NT2/D1 (cell line): ENCODE measurements around the gene TRIOBP.
"Not testable (repeated sequence)": the region's sequence is repeated elsewhere in the genome, so short reads cannot be mapped to it uniquely, and the experiment has no call there.

Source experiments
- DNase-seq: peaks from one replicate; pipeline ENCODE4 v3.0.0-alpha.2; 2011; ENCODE audit warnings: low read depth, low spot score
- H3K27me3 ChIP-seq: 2 replicates; pipeline ENCODE4 v1.6.0; 2011; ENCODE audit warnings: mild to moderate bottlenecking; ENCODE audit not compliant: insufficient read length, insufficient read depth
- H3K36me3 ChIP-seq: 2 replicates; pipeline ENCODE4 v1.6.1; 2011; ENCODE audit warnings: mild to moderate bottlenecking, low read length, mixed read lengths; ENCODE audit not compliant: insufficient read depth, insufficient read length
- H3K4me1 ChIP-seq: 2 replicates; pipeline ENCODE4 v1.5.1; 2011; ENCODE audit not compliant: insufficient read depth, insufficient read length
- H3K4me3 ChIP-seq: 2 replicates; pipeline ENCODE4 v1.5.1; 2011; ENCODE audit warnings: low read depth; ENCODE audit not compliant: insufficient read length
- H3K9ac ChIP-seq: 2 replicates; pipeline ENCODE4 v1.6.0; 2011; ENCODE audit warnings: low read depth; ENCODE audit not compliant: insufficient read length
- H3K9me3 ChIP-seq: 2 replicates; pipeline ENCODE4 v1.5.1; 2011; ENCODE audit warnings: mild to moderate bottlenecking, low read length; ENCODE audit not compliant: insufficient read depth
- SUZ12 ChIP-seq: IDR thresholded peaks from 2 replicates; pipeline ENCODE4 v1.6.1; 2011; ENCODE audit not compliant: insufficient read length, insufficient read depth; ENCODE audit errors: extremely low read depth
- YY1 ChIP-seq: IDR thresholded peaks from 2 replicates; pipeline ENCODE4 v1.6.1; 2011; ENCODE audit not compliant: insufficient read length, insufficient read depth
- ZNF274 ChIP-seq: IDR thresholded peaks from 2 replicates; pipeline ENCODE4 v1.6.1; 2011; ENCODE audit warnings: mild to moderate bottlenecking, low read depth, low read length

TRIOBP gene

GRCh38 chr22:37784829-37785495 is 88.1 kb downstream of the TRIOBP start:
- TF ChIP-seq ZNF274 = no peak
- TF ChIP-seq YY1 = no peak
- no peak for TF ChIP-seq SUZ12
- H3K4me1 ChIP-seq = peaks cover 3% of the 10 kb centered on the region
- H3K4me3 ChIP-seq = no peak overlapping the region
- H3K9ac ChIP-seq = no peak overlapping the region
- no peak for DNase-seq
- H3K27me3 ChIP-seq = peaks cover 15% of the 10 kb centered on the region
- no peaks in the 10 kb centered on the region for H3K9me3 ChIP-seq
- H3K36me3 ChIP-seq = no peaks in the 10 kb centered on the region

GRCh38 chr22:37790234-37790633 is 93.4 kb downstream of the TRIOBP start:
- Histone ChIP-seq H3K27me3 (peaks cover 2% of the 10 kb centered on the region), H3K4me1 (no peaks in the 10 kb centered on the region), H3K36me3 (no peaks in the 10 kb centered on the region), H3K4me3 (no peak overlapping the region), H3K9me3 (no peaks in the 10 kb centered on the region), H3K9ac (no peak overlapping the region)
- no peak for DNase-seq
- TF ChIP-seq SUZ12 (no peak), ZNF274 (no peak), YY1 (no peak)

- Histone ChIP-seq H3K9me3 (no peaks in the 10 kb centered on the region), H3K27me3 (no peaks in the 10 kb centered on the region), H3K9ac (no peak overlapping the region), H3K36me3 (no peaks in the 10 kb centered on the region), H3K4me3 (no peak overlapping the region), H3K4me1 (no peaks in the 10 kb centered on the region)
- no peak for TF ChIP-seq YY1
- TF ChIP-seq SUZ12 = no peak
- no peak for TF ChIP-seq ZNF274
- DNase-seq = no peak
Measured at GRCh38 chr22:37792494-37792893, 95.6 kb downstream of the TRIOBP start.

GRCh38 chr22:37794376-37794775 is 97.5 kb downstream of the TRIOBP start:
- TF ChIP-seq SUZ12 (no peak), ZNF274 (no peak), YY1 (no peak)
- H3K9ac ChIP-seq = no peak overlapping the region
- H3K9me3 ChIP-seq = no peaks in the 10 kb centered on the region
- peaks cover 6% of the 10 kb centered on the region for H3K27me3 ChIP-seq
- no peak for DNase-seq
- H3K36me3 ChIP-seq = no peaks in the 10 kb centered on the region
- H3K4me3 ChIP-seq = no peak overlapping the region
- H3K4me1 ChIP-seq = no peaks in the 10 kb centered on the region

GRCh38 chr22:37796079-37796478 is 99.2 kb downstream of the TRIOBP start:
- no peak for DNase-seq
- H3K36me3 ChIP-seq = no peaks in the 10 kb centered on the region
- no peak overlapping the region for H3K4me3 ChIP-seq
- no peaks in the 10 kb centered on the region for H3K9me3 ChIP-seq
- no peak overlapping the region for H3K9ac ChIP-seq
- H3K4me1 ChIP-seq = no peaks in the 10 kb centered on the region
- no peak for TF ChIP-seq SUZ12
- no peak for TF ChIP-seq ZNF274
- no peak for TF ChIP-seq YY1
- H3K27me3 ChIP-seq = peaks cover 10% of the 10 kb centered on the region

GRCh38 chr22:37797259-37797658 is 100.4 kb downstream of the TRIOBP start:
- H3K27me3 ChIP-seq = peaks cover 20% of the 10 kb centered on the region
- H3K9me3 ChIP-seq = not testable (repeated sequence)

GRCh38 chr22:37797874-37798500 is 101.1 kb downstream of the TRIOBP start:
- H3K27me3 ChIP-seq = peaks cover 27% of the 10 kb centered on the region
- H3K36me3 ChIP-seq = no peaks in the 10 kb centered on the region
- H3K9ac ChIP-seq = peak overlapping the region; percentile 32
- no peaks in the 10 kb centered on the region for H3K9me3 ChIP-seq
- no peak overlapping the region for H3K4me3 ChIP-seq
- no peak for DNase-seq
- H3K4me1 ChIP-seq = no peaks in the 10 kb centered on the region
- TF ChIP-seq SUZ12 = no peak
- no peak for TF ChIP-seq ZNF274

More at GRCh38 chr22:37797259-37797658, 100.4 kb downstream of the TRIOBP start:
- DNase-seq, H3K4me1 ChIP-seq, H3K9ac ChIP-seq, H3K36me3 ChIP-seq, H3K4me3 ChIP-seq: not testable (repeated sequence)

- not testable (repeated sequence) for H3K4me1 ChIP-seq, H3K9me3 ChIP-seq
Measured at GRCh38 chr22:37799979-37800378, 103.1 kb downstream of the TRIOBP start.

More at GRCh38 chr22:37799979-37800378, 103.1 kb downstream of the TRIOBP start:
- not testable (repeated sequence) for DNase-seq, H3K9ac ChIP-seq, H3K4me3 ChIP-seq, H3K36me3 ChIP-seq
- H3K27me3 ChIP-seq = peaks cover 44% of the 10 kb centered on the region
